ENCODE data around the gene CHIC2.
"Not testable (repeated sequence)": the region's sequence is repeated elsewhere in the genome, so short reads cannot be mapped to it uniquely, and the experiment has no call there.

CHIC2 gene

DNA sequence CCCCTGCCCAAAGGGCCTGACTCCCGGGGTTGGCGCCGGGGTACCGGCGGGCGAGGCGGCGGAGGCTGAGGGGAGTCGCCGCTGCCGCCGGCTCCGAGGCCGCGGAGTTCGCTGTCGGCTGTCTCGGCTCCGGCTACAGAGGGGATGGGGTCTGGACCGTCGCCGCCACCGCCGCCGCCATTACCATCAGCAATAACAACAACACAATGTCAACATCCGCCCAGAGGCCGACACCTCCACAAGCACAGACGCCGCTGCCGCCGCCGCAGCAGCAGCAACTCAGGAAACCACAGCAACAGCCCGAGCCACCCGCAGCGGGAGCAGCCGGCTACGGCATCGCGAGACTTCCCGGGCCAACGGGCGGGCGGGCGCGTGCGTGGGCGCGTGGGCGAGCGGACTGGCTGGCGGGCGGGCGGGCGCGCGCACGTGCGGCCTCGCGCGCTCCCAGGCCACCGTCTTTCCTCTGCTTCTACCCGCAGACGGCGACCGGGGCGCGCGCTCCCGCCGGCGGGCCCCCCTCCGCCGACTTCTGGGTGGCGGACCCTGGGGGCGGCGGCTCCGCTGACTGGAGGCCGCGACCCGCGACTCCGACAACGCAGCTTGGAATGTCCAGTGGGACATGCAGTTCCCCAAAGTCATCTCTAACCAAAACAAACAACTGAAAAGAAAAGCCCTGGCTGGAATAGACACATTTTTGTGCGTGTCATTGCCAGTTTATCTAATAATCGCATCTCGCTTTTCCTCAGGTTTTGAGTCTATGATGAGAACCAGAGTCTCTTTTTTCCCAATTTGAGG is at the start of gene CHIC2:
CHIC2 (minus strand) TSS at position 289 of the 795 bp plus-strand sequence. CDS start 305 bp downstream, outside the sequence.
- peak within 1 kb of the TSS; percentile 96 for H3K4me3 Mint-ChIP-seq
- H3K4me1 Mint-ChIP-seq (ENCODE audit: low read depth): peaks cover 39% of the 10 kb centered on the region
- no peaks in the 10 kb centered on the region for H3K9me3 Mint-ChIP-seq
- peak; percentile 98 for DNase-seq (ENCODE audit: low spot score)
- H3K36me3 Mint-ChIP-seq (ENCODE audit: low read depth): peaks cover 15% of the 10 kb centered on the region
- H3K27me3 Mint-ChIP-seq (ENCODE audit: low read depth): peaks cover 1% of the 10 kb centered on the region
- H3K27ac Mint-ChIP-seq: peak within 1 kb of the TSS; percentile 92

DNA sequence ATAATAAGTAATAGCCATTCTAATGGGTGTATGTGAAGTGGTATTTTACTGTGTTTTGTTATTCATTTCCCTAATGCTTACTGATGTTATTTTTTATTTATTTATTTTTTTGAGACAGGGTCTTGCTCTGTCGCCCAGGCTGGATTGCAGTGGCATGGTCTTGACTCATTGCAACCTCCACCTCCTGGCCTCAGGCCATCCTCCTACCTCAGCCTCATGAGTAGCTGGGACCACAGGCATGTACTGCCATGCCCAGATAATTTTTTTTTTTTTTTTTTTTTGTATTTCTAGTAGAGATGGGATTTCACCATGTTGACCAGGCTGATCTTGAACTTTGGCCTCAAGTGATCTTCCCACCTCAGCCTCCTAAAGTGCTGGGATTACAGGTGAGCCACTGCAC is 48.8 kb upstream of the CHIC2 start:
- H3K4me1 Mint-ChIP-seq (ENCODE audit: low read depth); H3K36me3 Mint-ChIP-seq (ENCODE audit: low read depth); H3K4me3 Mint-ChIP-seq; H3K9me3 Mint-ChIP-seq; H3K27ac Mint-ChIP-seq; DNase-seq (ENCODE audit: low spot score): not testable (repeated sequence)
- peaks cover 39% of the 10 kb centered on the region for H3K27me3 Mint-ChIP-seq (ENCODE audit: low read depth)

DNA sequence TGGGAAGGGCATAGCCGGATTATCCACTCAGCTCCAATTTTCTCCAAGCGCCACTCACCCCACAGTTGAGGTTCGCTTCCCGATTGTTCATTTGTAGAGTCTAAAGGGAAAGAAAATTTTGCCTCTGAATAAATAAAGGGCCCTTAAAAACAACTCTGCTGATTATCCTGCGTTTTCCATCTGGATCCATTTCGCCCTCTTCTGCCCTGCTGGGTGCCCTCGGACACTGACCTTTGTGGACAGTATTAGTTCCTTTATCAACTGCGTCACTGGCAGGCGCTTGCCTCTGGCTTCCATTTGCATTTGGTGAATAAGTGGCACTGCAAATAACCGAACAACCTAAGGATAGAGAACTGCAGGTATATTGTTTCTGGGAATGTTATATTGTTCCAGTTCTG is 45.6 kb upstream of the CHIC2 start:
- no peak for DNase-seq (ENCODE audit: low spot score)
- peaks cover 7% of the 10 kb centered on the region for H3K4me1 Mint-ChIP-seq (ENCODE audit: low read depth)
- no peaks in the 10 kb centered on the region for H3K9me3 Mint-ChIP-seq
- H3K36me3 Mint-ChIP-seq (ENCODE audit: low read depth): no peaks in the 10 kb centered on the region
- H3K27ac Mint-ChIP-seq: no peak overlapping the region
- H3K4me3 Mint-ChIP-seq: no peak overlapping the region
- peaks cover 67% of the 10 kb centered on the region for H3K27me3 Mint-ChIP-seq (ENCODE audit: low read depth)

DNA sequence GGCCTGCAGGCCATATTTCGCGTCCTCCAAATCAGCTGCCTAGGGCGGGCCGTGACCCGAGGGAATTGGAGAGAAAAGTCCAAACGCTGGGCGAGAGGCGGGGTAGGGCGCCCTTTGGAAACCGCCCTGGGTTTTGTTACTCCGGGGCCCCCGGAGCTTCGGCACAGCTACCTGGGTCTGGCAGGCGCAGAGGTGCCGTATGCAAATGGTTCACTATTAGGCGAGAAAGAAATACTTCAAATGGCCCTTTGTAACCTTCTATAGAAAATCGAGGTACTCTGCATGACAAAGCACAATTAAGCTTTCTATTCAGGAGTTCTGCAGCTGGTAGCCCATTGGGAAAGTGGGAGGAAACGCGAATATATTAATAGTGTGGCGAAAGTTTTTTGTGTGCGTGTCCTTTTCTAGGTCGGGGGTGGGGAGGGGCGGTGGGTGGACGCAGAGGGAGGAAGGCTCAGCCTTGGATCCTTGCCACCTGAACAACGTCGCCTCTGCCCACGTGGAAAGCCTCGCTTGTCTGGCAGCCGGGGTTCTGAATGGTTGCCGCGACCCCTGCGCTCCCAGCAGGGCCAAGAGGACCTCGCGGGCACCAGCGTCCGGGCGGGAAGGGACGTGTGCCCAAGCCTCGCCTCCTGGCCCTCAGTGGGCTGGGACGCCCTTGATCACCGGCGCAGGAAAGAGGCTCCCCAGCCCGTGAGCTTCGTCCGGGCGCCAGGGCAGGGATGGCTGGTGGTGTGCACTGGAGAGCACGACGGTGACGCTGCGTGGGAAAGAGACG is 45.0 kb upstream of the CHIC2 start:
- H3K4me1 Mint-ChIP-seq (ENCODE audit: low read depth): peaks cover 7% of the 10 kb centered on the region
- no peaks in the 10 kb centered on the region for H3K36me3 Mint-ChIP-seq (ENCODE audit: low read depth)
- peaks cover 70% of the 10 kb centered on the region for H3K27me3 Mint-ChIP-seq (ENCODE audit: low read depth)
- no peaks in the 10 kb centered on the region for H3K9me3 Mint-ChIP-seq
- DNase-seq (ENCODE audit: low spot score): no peak
- no peak overlapping the region for H3K4me3 Mint-ChIP-seq
- no peak overlapping the region for H3K27ac Mint-ChIP-seq

DNA sequence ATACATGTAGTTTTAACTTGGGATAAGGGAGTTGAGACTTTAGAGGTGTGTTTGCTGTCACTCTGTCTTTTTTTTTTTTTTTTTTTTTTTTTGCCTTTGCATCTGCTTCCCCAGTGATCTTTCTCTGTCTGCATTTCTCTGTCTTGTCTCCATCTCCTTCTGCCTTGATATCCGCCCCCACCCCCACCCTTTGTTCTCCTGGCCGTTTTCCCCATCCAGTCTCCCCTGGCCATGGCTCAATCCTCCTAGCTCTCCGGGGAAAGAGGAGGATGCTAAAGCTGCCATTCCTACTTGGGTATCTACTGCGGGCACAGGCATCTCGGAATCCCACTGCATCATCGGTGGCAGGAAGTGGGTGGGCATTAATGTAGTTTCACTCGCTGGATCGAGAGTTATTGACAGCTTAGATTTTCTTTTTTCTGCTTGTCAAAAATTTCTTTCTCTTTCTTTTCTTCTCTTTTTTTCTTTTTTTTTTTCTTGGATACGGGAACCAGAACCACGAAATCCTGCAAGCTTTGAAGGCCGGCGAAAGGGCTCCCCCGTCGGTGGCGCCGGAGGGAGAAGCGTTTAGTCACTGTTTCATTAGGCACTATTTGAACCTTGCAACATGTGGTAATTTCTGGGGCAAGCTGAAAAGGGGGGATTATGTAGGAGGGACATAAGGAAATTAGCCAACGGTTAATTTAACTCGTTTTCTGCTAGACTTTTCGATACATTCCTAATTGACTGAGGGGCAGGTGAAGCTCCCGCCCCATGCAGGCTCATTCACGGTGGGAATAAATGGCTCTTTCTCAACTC is 43.7 kb upstream of the CHIC2 start:
- H3K4me1 Mint-ChIP-seq (ENCODE audit: low read depth): peaks cover 7% of the 10 kb centered on the region
- DNase-seq (ENCODE audit: low spot score): no peak
- H3K9me3 Mint-ChIP-seq: no peaks in the 10 kb centered on the region
- H3K27ac Mint-ChIP-seq: no peak overlapping the region
- H3K36me3 Mint-ChIP-seq (ENCODE audit: low read depth): no peaks in the 10 kb centered on the region
- H3K27me3 Mint-ChIP-seq (ENCODE audit: low read depth): peaks cover 81% of the 10 kb centered on the region
- H3K4me3 Mint-ChIP-seq: peak overlapping the region; percentile 7

DNA sequence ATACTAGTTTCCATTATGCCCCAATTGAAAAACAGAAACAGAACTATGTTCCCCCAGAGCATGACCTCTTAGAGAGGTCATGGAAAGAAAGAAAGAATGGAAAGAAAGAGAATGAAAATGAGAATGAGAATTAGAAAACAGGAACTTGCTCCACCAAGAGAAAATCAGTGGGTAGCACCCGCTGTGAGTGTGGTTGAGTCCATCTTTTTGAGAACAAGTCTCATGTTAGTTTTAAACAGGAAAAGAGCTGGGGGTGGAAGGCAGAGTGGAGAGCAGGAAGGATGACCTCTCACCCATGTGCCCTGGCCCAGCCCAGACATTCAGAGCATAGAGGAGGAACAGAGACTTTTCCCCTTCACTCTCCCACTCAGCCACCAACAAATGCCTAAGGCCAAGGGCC is 40.5 kb upstream of the CHIC2 start:
- H3K27me3 Mint-ChIP-seq (ENCODE audit: low read depth): peaks cover 87% of the 10 kb centered on the region
- no peaks in the 10 kb centered on the region for H3K36me3 Mint-ChIP-seq (ENCODE audit: low read depth)
- H3K4me3 Mint-ChIP-seq: no peak overlapping the region
- H3K4me1 Mint-ChIP-seq (ENCODE audit: low read depth): peaks cover 20% of the 10 kb centered on the region
- no peak overlapping the region for H3K27ac Mint-ChIP-seq
- no peak for DNase-seq (ENCODE audit: low spot score)
- H3K9me3 Mint-ChIP-seq: no peaks in the 10 kb centered on the region

DNA sequence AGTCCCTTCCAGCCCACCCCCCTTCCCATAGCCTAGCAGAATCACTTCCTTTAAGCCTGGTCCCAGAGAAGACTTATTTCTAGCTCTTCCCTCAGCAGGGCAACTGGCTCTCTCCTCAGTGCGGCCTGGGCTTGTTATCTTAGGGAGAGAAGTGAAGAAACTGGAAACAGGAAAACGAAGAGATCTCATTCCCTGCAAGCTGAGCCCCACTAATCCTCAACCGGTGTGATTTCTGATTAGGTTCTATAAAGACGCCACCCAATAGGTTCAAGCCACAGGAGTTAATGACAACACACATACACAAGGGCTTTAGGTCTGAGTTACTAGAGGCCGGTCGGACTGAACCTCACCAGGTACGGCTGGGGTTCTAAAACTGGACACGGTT is 38.8 kb upstream of the CHIC2 start:
- no peak for DNase-seq (ENCODE audit: low spot score)
- Mint-ChIP-seq H3K27ac (no peak overlapping the region), H3K9me3 (no peaks in the 10 kb centered on the region), H3K36me3 (ENCODE audit: low read depth) (no peaks in the 10 kb centered on the region), H3K27me3 (ENCODE audit: low read depth) (peaks cover 87% of the 10 kb centered on the region), H3K4me3 (no peak overlapping the region), H3K4me1 (ENCODE audit: low read depth) (peaks cover 23% of the 10 kb centered on the region)

DNA sequence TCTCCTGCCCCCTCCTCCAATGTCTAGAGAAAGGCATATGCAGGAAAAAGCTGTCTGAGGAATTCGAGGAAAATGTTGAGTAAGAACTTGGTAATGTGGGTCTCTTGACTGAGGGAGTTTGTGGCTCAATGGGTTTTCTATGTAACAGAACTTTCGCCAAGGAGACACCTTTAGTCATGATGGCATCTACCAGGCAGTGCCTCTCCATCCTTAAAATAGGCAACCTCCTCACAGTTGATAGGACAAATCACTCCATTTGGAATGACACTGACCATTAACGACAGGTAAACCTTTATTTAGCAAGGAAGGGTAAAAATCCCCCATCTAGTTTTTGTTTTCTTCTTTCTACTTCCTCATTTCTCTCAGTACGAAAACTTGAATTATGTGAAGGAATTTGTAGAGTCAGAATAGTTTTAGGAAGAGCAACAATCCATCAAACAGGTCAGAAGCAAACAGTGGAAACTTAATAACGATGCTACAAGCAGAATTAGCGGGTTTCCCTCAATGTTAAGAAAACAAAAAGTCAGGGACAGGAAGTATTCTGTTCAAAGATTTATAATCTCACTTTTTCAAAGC is 38.2 kb upstream of the CHIC2 start:
- no peak overlapping the region for H3K27ac Mint-ChIP-seq
- no peaks in the 10 kb centered on the region for H3K36me3 Mint-ChIP-seq (ENCODE audit: low read depth)
- DNase-seq (ENCODE audit: low spot score): no peak
- peaks cover 19% of the 10 kb centered on the region for H3K4me1 Mint-ChIP-seq (ENCODE audit: low read depth)
- H3K4me3 Mint-ChIP-seq: no peak overlapping the region
- no peaks in the 10 kb centered on the region for H3K9me3 Mint-ChIP-seq
- peaks cover 89% of the 10 kb centered on the region for H3K27me3 Mint-ChIP-seq (ENCODE audit: low read depth)

DNA sequence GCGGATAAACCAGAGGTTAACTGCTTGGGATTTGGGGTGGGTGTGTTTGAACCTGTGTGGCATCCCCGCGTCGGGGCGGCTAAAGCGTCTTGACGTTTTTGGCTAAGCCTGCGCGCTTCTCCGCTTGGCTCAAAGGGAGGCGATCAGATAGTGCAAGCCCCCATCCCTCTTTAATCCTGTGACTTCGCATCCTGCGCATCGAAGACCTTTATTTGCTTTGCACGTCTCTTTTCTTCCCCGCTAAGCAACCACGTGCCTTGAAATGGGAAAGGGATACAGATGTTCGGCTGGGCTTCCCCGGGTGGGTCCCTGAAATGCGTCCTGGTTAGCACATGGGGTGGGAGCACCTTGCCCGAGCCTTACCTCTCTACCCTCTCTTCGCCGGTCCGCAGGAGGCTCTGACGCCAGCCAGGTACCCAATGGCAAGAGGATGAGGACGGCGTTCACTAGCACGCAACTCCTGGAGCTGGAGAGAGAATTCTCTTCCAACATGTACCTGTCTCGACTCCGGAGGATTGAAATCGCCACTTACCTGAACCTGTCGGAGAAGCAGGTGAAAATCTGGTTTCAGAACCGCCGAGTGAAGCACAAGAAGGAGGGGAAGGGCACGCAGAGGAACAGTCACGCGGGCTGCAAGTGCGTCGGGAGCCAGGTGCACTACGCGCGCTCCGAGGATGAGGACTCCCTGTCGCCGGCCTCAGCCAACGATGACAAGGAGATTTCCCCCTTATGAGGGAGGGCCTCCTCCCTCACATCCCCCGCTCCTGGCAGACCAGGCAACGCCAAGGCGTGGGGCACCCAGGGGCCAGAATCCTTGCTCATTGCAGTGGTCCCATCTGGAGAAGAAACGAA is 37.0 kb upstream of the CHIC2 start:
- H3K27ac Mint-ChIP-seq: peak overlapping the region; percentile 20

DNA sequence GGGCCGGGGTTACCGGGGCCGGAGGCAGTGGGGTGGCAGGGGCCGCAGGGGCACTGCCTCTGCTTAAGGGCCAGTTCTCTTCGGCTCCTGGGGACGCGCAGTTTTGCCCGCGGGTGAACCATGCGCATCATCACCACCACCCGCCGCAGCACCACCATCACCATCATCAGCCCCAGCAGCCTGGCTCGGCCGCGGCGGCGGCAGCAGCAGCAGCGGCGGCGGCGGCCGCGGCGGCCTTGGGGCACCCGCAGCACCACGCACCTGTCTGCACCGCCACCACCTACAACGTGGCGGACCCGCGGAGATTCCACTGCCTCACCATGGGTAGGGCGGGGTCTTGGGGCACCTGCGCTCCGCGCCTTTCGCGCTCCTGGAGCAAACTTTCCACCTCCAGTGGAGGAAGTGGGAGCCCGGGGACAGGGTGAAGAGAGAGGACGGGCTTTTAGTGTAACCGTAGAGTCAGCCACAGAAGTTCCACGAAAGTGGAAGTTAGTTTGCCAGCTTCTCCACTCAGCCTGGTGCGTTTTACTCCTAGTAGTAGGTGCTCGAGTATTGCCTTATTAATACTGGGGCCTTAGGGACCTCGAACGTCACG is 36.3 kb upstream of the CHIC2 start:
- Mint-ChIP-seq H3K27me3 (ENCODE audit: low read depth) (peaks cover 92% of the 10 kb centered on the region), H3K9me3 (no peaks in the 10 kb centered on the region), H3K27ac (no peak overlapping the region), H3K36me3 (ENCODE audit: low read depth) (no peaks in the 10 kb centered on the region), H3K4me1 (ENCODE audit: low read depth) (peaks cover 19% of the 10 kb centered on the region), H3K4me3 (peak overlapping the region; percentile 52)
- DNase-seq (ENCODE audit: low spot score): no peak

More for the DNA sequence above, 37.0 kb upstream of the CHIC2 start:
- peaks cover 89% of the 10 kb centered on the region for H3K27me3 Mint-ChIP-seq (ENCODE audit: low read depth)
- no peaks in the 10 kb centered on the region for H3K9me3 Mint-ChIP-seq
- no peaks in the 10 kb centered on the region for H3K36me3 Mint-ChIP-seq (ENCODE audit: low read depth)
- H3K4me1 Mint-ChIP-seq (ENCODE audit: low read depth): peaks cover 19% of the 10 kb centered on the region
- no peak for DNase-seq (ENCODE audit: low spot score)
- H3K4me3 Mint-ChIP-seq: peak overlapping the region; percentile 52

DNA sequence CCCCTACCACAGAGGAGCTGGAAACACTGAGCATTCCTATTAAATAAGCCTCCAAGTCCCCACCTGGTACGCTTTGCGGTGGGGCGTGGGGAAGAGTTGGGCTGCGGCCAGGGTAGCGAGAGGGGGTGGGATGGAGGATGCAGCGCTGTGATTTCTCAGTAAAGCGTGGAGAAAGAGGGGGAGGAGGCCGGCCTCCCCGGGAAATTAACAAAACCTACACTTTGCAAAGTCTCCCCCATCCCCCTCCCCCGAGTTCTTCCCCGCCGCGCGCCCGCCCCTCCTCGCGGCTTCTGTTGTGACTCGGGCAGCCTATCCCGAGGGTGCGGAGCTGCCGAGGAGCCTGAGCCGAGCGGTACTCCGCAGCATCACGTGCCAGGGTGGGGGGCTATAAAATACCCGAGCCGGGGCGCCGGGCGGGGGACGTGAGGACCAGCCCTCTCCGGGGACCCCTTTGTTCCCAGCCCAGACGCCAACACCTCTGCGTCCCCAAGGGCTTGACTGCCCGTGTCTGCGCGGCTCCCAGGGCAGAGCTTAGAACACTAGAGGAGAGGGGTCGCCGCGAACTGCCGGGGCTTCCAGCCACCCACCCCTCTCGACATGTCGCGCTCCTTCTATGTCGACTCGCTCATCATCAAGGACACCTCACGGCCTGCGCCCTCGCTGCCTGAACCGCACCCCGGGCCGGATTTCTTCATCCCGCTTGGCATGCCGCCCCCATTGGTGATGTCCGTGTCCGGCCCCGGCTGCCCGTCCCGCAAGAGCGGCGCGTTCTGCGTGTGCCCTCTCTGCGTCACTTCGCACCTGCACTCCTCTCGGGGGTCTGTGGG is 35.6 kb upstream of the CHIC2 start, which contains the start of gene GSX2:
GSX2 (plus strand) TSS at position 416 of the 827 bp plus-strand sequence; CDS start at position 598, 182 bp downstream.
- peak within 1 kb of the TSS; percentile 59 for H3K4me3 Mint-ChIP-seq
- H3K4me1 Mint-ChIP-seq (ENCODE audit: low read depth): peaks cover 19% of the 10 kb centered on the region
- no peaks in the 10 kb centered on the region for H3K36me3 Mint-ChIP-seq (ENCODE audit: low read depth)
- no peaks in the 10 kb centered on the region for H3K9me3 Mint-ChIP-seq
- H3K27ac Mint-ChIP-seq: no peak within 1 kb of the TSS
- H3K27me3 Mint-ChIP-seq (ENCODE audit: low read depth): peaks cover 92% of the 10 kb centered on the region
- DNase-seq (ENCODE audit: low spot score): no peak

DNA sequence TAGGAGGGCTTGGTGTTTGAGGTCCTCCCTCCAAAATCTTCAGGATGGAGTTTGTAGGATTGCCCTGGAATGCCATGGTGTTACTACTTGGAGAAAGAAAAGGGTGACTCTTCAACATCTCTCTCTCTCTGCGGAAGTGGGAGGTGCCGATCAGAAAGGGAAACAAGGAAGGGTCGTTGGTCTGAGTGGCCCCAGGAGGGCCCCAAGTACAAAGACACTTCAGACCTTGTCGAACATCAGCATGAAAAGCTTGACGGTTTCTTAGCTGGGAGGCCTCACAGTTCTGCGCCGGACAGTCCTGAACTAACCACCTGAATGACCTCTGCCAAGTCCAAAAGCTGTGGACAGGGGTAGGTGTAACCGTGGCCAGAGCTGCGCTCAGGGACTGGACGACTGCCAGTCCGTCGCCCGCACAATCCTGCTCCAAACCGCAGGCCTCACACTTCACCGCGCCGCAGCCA is 34.9 kb upstream of the CHIC2 start:
- no peak overlapping the region for H3K27ac Mint-ChIP-seq
- H3K36me3 Mint-ChIP-seq (ENCODE audit: low read depth): no peaks in the 10 kb centered on the region
- H3K9me3 Mint-ChIP-seq: no peaks in the 10 kb centered on the region
- H3K4me1 Mint-ChIP-seq (ENCODE audit: low read depth): peaks cover 19% of the 10 kb centered on the region
- H3K4me3 Mint-ChIP-seq: peak overlapping the region; percentile 59
- DNase-seq (ENCODE audit: low spot score): no peak
- peaks cover 92% of the 10 kb centered on the region for H3K27me3 Mint-ChIP-seq (ENCODE audit: low read depth)
